HG03354 (cell line): Measurements from ENCODE around the gene APOH.

Experiments used
- ATAC-seq: cut with Tn5 transposase; IDR thresholded peaks from one replicate; pipeline ENCODE4 v1.9.1; 2021; ENCODE audit warnings: mild to moderate bottlenecking; ENCODE audit not compliant: unreplicated experiment, poor library complexity, severe bottlenecking

Gene APOH

DNA sequence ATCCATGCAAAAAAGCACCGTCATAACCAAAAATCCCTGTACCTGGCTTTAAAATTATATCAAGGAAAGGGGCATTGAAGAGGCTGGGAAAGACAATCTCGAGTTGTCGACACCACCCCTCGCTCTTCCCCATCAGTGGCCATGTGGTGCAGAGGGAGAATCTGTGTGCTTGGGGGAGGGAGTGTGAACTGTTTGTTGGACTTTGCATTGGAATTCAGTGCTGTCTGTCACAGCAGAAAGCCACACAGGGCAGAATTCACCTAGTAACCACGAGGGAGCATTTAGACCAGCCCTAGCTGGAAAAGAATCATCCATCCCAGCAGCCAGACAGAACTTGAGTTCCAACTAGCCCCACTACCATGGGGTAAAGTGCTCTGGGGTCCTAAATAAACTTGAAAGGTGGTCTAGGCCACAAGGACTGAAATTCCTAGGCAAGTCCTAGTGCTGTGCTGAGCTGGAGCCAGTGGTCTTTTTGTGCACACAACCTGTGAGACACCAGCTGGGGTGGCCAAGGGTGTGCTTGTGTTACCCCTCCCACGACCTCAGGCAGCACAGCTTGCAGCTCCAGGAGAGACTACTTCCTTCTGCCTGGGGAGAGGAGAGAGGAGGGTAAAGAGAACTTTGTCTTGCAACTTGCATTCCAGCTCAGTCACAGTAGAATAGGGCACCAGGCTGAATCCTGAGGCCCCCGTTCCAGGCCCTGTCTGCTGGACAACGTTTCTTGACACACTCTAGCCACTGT, 25.8 kb downstream of the APOH start:
- ATAC-seq: no peak

DNA sequence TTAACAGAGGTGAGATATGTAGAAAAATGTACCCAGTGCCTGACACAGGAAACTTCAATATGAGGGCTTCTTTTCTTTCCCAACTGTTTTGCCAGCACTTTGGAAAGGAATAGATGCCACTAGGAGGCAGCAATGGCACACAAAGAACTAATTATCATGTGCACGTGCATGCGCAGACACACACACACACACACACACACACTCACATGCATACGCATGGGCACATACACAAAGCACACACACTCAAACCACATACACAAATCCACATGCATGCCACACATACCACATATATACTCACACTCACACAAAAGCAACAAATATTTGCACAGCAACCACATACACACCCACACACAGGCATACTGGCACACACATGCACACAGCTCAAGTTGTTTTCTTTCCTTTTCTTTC, 28.5 kb downstream of the APOH start:
- no peak for ATAC-seq

DNA sequence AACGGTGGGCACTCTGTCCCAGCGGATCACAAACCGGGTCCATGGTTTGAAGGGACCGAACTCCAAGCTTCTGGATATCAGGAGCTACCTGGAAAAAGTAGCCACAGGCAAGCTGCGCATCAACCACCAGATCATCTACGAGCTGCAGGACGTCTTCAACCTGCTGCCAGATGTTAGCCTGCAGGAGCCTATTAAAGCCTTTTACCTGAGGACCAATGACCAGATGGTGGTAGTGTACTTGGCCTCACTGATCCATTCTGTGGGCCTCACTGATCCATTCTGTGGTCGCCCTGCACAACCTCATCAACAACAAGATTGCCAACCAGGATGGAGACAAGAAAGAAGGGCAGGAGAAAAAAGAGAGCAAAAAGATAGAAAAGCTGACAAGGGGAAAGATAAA, 31.0 kb downstream of the APOH start:
- no peak for ATAC-seq

DNA sequence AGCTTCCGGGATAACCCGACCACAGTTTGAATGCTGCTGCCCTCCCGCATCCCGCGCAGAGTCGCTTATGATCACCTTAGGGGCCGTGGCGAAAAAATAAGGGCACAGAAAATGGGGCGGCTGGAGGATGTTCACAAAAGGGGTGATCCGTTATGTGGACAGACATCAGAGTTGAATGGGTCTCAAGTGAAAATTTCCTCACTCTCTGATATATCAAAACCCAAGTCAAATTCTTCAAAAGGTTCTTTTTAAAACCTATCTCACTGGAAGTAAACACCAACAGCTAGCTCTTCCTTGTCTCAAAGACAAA, 36.9 kb downstream of the APOH start:
- no peak for ATAC-seq

DNA sequence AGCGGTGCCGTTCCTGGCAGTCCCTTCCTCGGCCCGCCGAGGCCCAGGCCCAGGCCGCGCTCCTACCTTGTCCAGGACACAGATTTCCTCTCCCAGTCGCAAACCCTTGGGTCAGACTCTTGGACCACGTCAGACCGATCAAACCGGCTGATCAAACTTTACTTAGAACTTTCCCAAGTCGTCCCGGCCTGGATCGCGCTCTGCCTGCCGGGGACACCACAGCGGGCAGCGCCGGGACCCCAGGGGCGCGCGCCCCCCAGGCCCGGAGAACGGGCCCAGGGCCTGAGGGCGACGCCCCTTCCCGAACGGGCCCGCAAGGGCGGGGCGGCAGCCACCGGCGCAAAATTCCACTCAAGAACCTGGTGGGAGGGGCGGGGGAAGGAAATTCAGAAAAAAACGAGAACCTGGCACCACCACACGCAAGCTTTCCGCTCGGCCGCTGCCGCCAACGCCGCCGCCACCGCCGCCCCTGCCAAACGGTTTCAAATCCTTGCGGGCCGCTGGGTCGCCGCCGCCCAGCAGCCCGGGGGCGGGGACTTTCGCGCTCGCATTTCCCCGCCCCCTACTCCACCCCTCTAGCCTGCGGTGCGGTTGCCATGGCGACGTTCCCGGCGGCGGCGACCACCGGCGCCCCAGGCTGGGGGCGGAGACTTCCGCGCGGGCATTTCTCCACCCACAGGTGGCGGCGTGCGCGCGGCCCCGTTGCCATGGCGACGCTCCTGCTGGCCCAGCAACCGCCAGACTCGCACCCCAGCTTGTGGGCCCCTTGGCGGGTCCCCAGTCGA, 37.4 kb downstream of the APOH start, which contains the start of gene CEP112:
CEP112 (minus strand) TSS at position 541 of the 785 bp plus-strand sequence.
- peak; percentile 63 for ATAC-seq

DNA sequence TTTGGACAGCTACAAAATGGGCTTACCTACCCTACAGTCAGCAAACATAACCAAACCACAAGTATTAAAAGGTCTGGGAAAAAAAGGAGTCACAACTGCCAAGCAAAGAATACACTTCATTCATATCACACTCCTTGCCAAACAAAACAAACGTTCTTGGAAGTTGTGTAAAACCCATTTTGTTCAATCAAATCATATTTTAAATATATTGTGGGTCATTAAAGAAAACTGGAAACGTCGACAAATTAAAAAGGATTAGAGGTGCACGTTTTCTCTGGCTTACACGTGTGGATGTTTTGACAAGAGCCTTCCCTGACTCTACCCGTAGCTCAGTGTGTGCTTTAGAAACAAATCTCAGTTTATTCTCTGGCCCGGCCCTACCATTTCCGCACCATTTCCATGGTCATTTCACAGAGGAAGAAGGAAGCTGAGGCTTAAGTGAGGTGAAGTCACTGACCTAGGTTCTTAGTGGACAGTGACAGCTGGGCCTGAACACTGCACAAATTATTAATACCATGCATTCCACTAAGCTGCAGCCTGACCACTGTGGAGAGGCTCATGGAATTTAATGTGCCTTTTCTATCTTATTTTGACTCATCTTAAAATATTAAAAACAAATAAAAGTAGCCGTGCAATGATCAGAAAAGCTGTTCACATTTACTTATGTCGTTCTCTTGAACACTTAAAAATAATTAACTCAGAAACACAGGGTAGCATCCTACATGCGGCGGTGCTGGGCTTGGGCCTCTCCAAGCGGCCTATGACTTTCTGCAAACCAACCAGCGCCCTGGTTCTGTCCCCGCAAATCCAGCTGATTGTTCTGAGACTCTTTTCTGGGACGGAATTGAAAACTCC, 38.2 kb downstream of the APOH start:
- ATAC-seq: peak; percentile 13

DNA sequence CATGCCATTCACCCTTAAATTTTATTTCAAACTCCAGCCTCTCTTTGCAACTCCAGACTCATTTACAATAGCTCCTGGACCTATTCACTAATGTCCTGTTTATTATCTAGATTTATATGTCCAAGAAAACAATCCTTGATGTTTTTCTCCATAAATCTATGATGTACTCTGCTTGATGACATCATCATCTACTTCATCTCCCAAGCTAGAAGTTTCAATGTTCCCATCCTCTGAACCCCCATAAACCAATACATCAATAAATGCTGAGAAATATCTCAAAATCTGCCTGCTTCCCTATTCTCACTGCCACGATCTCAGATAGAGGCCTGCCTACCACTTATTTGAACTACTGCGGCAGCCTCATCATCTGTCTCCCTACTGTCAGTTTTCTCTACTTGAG, 41.5 kb downstream of the APOH start:
- no peak for ATAC-seq

DNA sequence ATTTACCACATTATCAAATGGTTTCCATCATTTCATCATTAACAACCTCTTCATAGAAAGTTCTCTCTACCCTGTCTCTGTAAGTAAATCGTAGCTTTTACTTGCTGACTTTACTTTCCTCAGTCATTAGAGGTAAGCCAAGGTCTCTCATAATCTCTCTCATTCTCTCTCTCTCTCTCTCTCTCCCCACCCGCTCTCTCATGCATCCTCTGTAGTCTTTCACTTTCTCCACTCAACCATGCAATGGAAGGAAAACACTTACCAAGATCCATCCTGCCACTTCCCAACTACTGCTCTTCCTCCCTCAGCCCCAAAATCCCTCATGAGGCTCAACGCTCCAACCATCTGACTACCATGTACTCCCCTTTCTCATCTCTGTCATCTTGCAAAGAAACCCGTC, 43.4 kb downstream of the APOH start:
- ATAC-seq: no peak

DNA sequence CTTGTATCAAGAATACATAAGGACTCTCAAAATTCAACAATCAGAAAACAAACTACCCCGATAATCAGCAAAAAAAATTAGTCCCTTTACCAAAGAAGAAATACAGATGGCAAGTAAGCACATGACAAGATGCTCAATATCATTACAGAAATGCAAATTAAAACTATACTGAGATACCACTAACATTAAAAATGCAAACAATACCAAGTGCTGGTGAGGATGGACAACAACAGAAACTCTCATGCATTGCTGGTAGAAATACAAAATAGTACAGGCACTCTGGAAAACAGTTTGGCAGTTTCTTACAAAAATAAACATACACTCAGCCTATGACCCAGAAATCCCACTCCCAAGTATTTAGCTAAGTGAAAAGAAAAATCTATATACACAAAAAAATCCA, 44.8 kb downstream of the APOH start:
- ATAC-seq: no peak

DNA sequence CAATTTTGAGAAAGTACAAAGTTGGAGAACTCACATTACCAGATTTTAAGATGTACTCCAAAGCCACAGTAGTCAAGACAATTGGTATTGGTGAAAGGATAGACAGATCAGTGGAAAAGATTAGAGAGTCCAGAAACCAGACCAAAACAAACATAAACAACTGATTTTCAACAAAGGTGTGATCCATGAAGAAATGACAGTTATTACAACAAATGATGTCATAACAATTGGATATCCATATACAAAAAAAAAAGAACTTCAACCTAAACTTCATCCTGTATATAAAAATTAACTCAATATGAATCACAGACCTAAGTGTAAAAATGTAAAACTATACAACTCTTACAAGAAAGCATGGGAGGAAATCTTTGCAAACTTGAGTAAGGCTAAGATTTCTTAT, 45.7 kb downstream of the APOH start:
- no peak for ATAC-seq

DNA sequence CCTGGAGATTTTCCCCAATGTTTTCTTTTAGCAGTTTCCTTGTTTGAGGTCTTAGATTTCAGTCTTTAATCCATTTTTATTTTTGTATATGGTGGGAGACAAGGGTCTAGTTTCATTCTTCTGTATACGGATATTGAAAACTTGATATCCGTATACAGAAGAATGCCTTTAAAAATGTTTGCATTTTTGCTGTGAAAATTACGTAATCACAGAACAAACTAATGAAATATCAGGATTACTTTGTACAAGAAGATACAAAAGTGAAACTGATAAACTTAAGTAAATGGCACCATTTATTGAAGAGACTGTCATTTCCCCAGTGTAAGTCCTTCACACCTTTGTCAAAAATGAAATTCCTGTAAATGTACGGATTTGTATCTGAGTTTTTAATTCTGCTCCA, 50.6 kb downstream of the APOH start:
- no peak for ATAC-seq

DNA sequence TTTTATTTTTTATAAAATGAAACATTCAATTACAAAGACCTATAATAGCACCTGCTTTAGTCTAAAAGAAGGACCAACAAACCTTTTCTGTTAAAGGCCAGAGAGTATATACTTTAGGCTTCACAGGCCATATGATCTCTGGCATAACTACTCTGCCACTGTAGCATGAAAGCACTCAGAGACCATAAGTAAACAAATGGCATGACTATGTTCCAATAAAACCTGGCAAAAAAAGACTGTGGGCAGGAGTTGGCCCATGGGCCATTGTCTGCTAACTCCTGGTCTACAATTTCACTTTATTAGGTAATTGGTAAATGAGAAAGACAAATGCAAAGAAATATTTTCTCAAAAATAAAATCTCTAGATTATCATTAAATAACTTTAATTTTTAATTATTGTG, 52.2 kb downstream of the APOH start:
- no peak for ATAC-seq

DNA sequence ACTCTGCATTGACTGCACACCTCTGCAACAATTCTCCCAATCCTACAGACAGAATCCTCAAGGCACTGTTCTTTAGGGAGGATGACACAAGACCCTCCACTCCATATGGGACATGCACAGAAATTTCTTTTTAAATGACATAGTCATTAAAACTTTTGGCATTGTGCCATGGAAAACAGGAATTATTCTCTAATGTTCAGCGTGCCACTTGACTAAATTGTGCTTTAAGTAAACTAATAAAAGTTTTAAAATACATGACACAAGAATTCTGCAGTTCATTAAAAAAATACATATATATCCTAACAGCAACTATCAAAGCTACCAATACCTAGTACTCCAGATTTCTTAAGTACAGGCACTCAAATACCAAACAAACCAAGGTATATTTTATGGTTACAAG, 53.3 kb downstream of the APOH start:
- ATAC-seq: no peak

DNA sequence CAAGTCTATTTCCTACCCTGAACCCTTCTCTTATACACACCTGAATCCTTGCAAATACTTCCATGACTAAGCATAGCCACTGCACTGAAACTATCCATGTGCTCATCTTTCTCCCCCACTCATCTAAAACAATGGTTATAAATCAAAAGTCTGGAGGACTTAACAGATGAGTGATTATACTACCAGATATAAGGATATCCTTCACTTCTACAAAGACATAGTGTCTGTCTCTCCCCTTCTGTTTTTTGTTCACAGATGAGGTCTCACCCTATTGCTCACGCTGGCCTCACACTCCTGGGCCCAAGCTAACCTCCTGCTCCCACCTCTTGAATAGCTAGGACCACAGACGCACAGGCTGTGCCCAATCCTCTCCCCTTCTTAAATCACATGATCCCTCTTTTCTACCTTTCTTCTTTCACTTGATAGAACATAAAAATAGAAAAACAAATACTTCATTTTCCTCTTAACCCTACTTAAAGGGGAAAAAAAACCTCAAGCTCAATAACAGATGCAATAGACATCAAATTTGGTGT, 56.5 kb downstream of the APOH start:
- no peak for ATAC-seq

DNA sequence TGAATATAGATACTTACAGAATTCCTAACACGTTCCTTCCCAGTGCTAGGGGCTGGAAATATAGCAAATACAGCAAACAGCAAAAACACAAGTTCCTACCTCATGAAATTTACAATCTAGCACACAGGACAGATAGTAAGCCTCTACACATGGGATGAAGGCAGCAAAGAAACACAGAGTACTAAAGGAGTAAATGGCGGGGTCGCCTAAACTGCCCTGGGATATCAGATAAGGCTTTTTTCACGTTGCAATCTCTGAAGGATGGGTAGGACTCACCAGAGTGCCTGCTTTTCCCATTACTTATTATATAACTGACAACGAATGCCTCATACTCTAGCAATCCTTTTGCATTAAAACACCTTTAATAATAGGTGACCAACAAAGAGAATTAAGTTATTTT, 57.1 kb downstream of the APOH start:
- no peak for ATAC-seq

DNA sequence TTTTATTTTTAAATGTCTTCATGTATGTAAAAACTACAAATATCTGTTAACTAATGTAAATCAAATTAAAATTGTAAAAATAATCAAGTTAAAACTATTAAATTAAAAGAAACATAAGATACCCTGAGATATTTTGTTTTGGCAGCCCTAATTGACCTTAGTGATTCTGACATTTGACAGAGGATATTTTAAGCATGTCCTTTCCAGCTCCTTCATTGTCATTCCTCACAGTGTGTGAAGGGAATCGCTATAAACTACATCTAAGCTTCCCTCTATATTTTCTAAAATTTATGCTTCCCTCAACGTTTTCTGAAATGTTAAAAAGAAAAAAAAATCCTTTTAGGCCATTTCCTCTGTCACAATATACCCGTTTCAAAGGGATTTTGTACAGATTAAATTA, 57.5 kb downstream of the APOH start:
- no peak for ATAC-seq

DNA sequence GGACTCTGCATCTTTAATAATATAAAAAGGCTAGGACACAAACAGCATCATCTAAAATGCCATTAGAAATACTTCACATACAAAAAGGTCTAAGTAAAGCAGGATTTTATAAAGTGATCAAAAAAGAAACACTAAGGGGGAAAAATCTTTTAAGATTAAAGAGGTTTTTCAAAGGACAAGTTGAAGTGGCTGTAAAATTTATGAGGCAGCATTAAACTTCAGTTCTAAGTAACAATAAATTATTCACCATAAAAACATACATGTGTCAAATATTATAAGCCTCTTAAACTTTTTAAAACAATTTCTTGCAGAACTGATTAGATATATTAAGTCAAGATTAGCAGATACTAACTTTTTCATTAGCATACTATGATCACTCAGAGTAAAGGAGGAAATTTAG, 58.0 kb downstream of the APOH start:
- ATAC-seq: no peak

DNA sequence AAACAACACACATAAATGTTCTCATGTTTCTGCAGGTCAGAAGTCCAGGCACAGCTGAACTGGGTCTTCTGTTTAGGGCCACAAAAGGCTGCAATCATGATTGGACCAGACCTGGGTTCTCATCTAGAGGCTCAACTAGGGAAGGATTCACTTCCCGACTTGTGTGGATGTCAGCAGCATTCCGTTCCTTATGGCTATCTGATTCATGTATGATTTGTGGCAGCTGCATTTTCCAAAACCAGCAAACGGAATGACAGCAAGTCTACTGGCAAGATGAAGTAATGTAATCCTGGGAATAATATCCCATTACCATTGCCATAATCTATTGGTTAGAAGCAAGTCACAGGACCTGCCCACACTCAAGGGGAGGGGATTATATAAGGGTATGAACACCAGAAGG, 59.4 kb downstream of the APOH start:
- no peak for ATAC-seq

DNA sequence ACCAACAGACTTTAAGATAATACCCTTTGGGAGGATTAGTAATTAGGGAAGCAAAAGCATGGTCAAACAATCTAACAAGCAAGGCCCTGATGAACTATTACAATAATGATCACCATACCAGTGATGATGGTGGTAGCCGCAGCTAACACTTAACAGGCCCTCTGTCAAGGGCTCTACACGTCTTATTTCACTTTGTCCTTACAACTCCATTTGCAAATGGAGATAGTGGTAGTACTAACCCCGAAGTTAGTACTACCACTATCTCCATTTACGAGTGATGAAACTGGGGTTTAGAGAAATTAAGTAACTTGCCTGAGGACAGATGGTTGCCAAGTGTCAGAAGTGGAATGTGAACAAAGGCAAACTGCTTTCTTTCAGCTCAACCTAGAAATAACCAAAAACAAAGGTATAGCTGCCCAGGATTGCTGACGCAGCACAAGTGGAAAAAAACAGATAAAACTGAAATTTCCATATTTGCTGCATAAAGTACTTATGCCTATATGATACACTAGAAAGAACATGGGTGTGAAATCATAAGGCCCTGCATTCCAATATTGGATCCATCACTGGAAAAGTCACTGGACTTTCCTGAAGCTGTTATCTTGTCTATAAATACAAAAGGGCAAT, 61.9 kb downstream of the APOH start:
- ATAC-seq: no peak

DNA sequence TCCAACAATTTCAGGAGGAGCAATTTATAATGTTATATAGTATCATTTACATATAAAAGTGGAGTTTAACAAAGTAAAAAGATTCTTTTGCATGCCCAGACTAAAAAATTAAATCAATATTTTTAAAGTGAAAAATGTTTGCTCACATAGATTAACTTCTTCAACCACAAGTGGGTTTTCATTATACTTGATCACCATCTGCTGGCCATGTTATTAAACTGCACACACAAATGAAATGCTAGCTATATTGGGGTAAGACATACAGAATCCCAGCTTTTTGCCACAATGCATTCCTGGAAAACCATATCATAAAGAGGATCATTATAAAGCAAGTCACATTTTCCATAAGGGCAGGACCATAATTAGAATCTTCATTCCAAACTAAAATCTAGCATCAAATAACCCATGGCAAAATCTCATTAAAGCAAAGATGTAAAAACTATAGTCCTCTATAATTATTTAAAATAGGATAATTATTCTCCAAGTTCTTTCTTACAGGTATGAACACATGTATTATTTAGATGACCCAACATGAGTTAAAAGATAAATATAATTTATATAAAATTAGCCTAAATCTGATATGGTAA, 63.6 kb downstream of the APOH start:
- no peak for ATAC-seq
